ENCODE results near the gene XBP1. TPM values are rescaled to one million over a fixed set of nuclear protein-coding genes. Genes with fewer than 3 reads are reported as not detected.

XBP1 gene
- total RNA-seq, 4 donors from 2014 or later, result 87.5 to 185 (median 90.4) TPM

DNA sequence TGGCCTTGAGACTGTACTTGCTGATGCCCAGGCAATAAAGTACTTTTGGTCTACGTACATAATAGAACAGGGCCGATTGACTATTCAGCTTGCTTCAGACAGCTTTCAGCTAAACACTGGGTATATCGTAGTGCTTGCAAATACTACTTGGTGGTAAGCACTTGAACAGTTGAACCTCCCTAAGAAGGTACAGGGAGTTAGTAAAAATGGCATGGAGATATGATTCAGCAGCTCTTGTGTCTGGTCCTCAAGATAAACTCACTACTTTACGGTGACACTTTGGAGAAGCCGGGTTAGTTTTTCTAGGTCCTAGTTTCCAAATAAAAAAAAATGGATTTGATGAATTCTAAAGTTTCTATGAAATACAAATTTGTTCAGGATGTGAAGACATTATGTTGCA is 20.5 kb downstream of the XBP1 start:
- TF ChIP-seq, protein P1, sequence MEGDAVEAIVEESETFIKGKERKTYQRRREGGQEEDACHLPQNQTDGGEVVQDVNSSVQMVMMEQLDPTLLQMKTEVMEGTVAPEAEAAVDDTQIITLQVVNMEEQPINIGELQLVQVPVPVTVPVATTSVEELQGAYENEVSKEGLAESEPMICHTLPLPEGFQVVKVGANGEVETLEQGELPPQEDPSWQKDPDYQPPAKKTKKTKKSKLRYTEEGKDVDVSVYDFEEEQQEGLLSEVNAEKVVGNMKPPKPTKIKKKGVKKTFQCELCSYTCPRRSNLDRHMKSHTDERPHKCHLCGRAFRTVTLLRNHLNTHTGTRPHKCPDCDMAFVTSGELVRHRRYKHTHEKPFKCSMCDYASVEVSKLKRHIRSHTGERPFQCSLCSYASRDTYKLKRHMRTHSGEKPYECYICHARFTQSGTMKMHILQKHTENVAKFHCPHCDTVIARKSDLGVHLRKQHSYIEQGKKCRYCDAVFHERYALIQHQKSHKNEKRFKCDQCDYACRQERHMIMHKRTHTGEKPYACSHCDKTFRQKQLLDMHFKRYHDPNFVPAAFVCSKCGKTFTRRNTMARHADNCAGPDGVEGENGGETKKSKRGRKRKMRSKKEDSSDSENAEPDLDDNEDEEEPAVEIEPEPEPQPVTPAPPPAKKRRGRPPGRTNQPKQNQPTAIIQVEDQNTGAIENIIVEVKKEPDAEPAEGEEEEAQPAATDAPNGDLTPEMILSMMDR (IDR thresholded peaks at IDR 0.05; ENCODE audit: low read depth), result no peak

DNA sequence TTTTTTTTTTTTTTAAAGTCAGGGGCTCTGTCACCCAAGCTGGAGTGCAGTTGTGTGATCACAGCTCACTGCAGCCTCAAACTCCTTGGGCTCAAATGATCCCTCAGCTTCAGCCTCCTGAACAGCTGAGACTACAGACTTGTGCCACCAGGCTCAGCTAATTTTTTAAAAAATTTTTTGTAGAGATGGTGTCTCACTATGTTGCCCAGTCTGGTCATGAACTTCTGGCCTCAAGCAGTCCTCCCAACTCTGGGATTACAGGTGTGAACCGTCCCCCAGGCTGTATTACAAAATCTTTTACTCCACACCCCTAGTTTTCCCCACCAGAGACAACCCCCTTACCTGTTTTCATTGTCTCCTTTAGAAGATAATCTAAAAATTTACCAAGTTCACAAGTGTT is 26.0 kb downstream of the XBP1 start:
- TF ChIP-seq, protein P1 (IDR thresholded peaks at IDR 0.05; ENCODE audit: low read depth), result no peak

DNA sequence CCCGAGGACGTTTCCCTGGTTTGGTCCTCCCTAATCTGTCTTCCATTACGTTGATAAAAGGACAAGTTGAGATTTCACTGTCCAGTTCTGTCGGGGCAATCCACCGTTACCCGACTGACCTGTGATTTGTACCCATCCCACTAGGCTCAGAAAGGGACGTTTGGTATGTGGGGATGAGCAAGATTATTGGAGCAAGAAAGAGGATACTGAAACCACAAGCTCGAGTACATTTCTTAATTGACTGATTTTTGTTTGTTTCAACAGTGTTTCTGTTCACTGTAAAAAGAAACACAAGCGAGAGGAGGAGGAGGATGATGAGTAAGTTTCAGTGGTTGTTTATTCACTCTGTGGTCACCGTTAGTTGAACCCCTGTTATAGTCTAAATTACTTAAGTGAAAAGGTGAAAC is 26.9 kb downstream of the XBP1 start:
- TF ChIP-seq, protein P1 (IDR thresholded peaks at IDR 0.05; ENCODE audit: low read depth), result no peak

DNA sequence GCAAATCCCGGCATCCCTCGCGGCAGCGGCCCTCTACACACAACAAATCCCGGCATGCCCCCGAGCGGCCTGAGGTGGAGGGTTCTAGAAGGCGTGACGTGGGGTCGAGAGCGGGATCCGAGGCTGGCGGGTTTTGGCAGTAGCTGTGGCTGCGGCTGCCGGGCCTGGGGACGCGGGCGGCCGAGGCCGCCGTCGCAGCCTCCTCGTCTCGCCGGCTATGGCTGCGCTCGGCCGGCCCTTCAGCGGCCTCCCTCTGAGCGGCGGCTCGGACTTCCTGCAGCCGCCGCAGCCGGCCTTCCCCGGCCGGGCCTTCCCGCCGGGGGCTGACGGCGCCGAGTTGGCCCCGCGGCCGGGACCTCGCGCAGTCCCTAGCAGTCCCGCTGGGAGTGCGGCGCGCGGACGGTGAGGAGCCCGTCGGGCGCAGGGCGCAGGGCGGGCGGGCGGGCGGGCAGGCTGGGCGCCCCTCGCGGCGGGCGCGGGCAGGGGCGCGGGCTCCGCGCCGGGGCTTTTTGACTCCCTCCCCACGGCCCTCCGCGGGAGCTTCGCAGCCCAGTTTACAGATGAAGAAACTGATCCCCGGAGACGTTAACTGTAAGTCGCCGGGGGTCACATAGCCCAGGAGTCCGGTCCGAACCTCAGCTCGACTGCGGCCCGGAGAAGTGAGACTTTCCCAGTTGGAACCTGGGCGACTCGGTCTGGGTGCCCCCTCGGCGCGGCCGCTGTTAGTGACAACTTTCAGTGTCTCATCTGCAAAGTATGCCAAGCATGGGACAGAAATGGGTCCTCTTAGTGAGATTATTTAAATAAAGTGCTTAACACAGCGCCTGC is 27.5 kb downstream of the XBP1 start, which contains the start of gene CCDC117:
Gene CCDC117 (plus strand): TSS at position 63 of the 828 bp plus-strand sequence. CDS start 155 bp downstream, at position 218.
- TF ChIP-seq, protein P1 (IDR thresholded peaks at IDR 0.05; ENCODE audit: low read depth), result no peak

DNA sequence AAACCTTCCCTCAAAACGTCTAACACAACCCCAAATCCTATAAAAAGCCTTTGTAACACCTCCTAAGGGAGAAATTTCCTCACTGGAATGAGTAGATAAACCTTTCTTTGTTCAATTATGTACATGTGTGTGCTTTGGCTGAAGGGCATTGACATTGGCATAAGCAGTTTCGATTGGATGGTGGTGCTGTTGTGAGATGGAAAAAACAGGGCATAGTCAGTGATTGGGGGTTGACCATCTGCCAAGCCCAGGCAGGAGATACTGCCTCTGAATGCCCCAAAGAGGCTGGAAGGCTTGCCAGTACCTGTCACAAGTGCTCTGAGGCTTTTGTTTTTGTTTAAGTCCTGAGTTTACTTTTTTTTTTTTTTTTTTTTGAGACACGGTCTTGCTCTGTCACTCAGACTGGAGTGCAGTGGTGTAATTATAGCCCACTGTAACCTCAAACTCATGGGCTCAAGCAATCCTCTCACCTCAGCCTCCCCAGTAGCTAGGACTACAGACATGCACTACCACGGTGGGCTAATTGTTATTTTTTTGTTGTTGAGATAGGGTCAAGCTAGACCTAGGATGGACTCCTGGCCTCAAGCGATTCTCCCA is 29.1 kb downstream of the XBP1 start:
- TF ChIP-seq, protein P1 (IDR thresholded peaks at IDR 0.05; ENCODE audit: low read depth), result no peak

DNA sequence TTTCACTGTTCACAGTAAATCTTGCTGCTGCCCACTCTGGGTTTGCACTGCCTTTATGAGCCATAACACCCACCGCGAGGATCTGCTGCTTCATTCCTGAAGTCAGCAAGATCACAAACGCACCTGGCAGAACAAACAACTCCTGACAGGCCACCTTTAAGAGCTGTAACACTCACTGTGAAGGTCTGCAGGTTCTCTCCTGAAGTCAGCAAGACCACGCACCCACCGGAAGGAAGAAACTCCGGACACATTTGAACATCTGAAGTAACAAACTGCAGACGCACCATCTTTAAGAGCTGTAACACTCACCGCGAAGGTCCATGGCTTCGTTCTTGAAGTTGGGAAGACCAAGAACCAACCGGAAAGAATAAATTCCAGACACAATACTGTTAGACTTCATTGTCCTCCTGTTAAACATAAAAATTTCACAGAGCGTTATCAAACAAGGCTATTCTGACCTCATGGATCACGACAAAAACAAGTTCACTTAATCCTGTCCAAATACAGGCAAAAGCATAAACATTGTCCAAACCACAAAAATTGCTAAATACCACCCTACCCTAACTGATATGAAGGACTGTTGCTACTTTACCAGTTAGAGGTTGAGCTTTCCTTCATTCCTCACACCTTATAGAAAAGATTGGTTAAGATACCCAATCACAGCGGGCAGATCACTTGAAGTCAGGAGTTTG is 30.8 kb downstream of the XBP1 start:
- TF ChIP-seq, protein P1 (IDR thresholded peaks at IDR 0.05; ENCODE audit: low read depth), result no peak

Data from subcutaneous adipose tissue (tissue), 4 donors.